ENCODE measurements around the gene TH. TPM values are rescaled to one million over a fixed set of nuclear protein-coding genes. Genes with fewer than 3 reads are reported as not detected.

The TH gene
- total and polyA plus RNA-seq, 9 of the 15 experiments (the other 6 are each of a cell fraction or from before 2014, with no cell fraction given): not detected

DNA sequence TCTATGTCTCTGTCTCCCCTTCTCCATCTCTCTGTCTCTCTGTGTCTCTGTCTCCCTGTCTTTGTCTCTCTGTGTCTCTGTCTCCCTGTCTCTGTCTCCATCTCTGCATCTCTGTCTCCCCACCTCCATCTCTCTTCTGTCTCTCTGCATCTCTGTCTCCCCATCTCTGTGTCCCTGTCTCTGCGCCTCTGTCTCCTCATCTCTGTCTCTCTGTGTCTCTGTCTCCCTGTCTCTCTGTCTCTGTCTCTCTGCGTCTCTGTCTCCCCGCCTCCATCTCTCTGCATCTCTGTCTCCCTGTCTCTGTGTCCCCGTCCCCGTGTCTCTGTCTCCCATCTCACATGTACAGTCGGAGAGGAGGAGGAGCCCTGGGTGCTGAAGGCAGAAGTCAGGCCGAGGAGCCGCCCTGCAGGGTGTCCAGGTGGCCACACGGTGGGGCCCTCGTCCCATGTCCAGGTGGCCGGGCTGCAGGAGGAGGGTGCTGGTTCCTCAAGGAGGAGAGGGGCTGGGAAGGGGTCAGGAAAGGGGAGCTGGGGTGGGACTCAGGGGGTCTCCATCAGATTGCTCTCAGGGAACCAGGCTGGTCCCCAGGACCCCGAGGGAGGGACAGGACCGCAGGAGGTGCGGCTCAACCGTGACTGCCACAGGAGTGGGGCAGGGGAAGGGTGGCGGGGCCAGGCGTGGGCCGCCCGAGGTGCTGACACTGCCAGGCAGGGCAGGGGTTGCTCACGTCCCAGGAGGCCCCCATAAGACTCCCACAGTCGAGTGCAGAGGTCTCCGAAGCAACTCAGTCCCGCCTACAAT lies 25.6 kb upstream of the TH start (continued):
- TF ChIP-seq CHCHD3 (CRISPR knock-in tag; IDR thresholded peaks at IDR 0.05) (no peak), CAMTA2 (CRISPR knock-in tag; conservative IDR thresholded peaks at IDR 0.05) (no peak), NCOR1 (IDR thresholded peaks at IDR 0.05) (no peak), RUNX1 (IDR thresholded peaks at IDR 0.05; ENCODE audit: low read depth) (no peak)
- TF ChIP-seq, protein P1, sequence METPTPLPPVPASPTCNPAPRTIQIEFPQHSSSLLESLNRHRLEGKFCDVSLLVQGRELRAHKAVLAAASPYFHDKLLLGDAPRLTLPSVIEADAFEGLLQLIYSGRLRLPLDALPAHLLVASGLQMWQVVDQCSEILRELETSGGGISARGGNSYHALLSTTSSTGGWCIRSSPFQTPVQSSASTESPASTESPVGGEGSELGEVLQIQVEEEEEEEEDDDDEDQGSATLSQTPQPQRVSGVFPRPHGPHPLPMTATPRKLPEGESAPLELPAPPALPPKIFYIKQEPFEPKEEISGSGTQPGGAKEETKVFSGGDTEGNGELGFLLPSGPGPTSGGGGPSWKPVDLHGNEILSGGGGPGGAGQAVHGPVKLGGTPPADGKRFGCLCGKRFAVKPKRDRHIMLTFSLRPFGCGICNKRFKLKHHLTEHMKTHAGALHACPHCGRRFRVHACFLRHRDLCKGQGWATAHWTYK (CRISPR knock-in tag; IDR thresholded peaks at IDR 0.05): no peak
- TF ChIP-seq, protein P2, sequence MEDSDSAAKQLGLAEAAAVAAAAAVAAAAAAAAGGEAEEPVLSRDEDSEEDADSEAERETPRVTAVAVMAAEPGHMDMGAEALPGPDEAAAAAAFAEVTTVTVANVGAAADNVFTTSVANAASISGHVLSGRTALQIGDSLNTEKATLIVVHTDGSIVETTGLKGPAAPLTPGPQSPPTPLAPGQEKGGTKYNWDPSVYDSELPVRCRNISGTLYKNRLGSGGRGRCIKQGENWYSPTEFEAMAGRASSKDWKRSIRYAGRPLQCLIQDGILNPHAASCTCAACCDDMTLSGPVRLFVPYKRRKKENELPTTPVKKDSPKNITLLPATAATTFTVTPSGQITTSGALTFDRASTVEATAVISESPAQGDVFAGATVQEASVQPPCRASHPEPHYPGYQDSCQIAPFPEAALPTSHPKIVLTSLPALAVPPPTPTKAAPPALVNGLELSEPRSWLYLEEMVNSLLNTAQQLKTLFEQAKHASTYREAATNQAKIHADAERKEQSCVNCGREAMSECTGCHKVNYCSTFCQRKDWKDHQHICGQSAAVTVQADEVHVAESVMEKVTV (CRISPR knock-in tag; IDR thresholded peaks at IDR 0.05): peak; percentile 79
- TF ChIP-seq, protein P3, sequence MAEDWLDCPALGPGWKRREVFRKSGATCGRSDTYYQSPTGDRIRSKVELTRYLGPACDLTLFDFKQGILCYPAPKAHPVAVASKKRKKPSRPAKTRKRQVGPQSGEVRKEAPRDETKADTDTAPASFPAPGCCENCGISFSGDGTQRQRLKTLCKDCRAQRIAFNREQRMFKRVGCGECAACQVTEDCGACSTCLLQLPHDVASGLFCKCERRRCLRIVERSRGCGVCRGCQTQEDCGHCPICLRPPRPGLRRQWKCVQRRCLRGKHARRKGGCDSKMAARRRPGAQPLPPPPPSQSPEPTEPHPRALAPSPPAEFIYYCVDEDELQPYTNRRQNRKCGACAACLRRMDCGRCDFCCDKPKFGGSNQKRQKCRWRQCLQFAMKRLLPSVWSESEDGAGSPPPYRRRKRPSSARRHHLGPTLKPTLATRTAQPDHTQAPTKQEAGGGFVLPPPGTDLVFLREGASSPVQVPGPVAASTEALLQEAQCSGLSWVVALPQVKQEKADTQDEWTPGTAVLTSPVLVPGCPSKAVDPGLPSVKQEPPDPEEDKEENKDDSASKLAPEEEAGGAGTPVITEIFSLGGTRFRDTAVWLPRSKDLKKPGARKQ (CRISPR knock-in tag; IDR thresholded peaks at IDR 0.05): no peak
- TF ChIP-seq, protein P4, sequence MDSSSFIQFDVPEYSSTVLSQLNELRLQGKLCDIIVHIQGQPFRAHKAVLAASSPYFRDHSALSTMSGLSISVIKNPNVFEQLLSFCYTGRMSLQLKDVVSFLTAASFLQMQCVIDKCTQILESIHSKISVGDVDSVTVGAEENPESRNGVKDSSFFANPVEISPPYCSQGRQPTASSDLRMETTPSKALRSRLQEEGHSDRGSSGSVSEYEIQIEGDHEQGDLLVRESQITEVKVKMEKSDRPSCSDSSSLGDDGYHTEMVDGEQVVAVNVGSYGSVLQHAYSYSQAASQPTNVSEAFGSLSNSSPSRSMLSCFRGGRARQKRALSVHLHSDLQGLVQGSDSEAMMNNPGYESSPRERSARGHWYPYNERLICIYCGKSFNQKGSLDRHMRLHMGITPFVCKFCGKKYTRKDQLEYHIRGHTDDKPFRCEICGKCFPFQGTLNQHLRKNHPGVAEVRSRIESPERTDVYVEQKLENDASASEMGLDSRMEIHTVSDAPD (CRISPR knock-in tag; IDR thresholded peaks at IDR 0.05): no peak
- TF ChIP-seq, protein P5, sequence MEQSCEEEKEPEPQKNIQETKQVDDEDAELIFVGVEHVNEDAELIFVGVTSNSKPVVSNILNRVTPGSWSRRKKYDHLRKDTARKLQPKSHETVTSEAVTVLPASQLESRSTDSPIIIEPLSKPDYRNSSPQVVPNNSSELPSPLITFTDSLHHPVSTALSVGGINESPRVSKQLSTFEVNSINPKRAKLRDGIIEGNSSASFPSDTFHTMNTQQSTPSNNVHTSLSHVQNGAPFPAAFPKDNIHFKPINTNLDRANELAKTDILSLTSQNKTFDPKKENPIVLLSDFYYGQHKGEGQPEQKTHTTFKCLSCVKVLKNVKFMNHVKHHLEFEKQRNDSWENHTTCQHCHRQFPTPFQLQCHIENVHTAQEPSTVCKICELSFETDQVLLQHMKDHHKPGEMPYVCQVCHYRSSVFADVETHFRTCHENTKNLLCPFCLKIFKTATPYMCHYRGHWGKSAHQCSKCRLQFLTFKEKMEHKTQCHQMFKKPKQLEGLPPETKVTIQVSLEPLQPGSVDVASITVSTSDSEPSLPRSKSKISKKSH (CRISPR knock-in tag; IDR thresholded peaks at IDR 0.05): no peak
- TF ChIP-seq, protein P6, sequence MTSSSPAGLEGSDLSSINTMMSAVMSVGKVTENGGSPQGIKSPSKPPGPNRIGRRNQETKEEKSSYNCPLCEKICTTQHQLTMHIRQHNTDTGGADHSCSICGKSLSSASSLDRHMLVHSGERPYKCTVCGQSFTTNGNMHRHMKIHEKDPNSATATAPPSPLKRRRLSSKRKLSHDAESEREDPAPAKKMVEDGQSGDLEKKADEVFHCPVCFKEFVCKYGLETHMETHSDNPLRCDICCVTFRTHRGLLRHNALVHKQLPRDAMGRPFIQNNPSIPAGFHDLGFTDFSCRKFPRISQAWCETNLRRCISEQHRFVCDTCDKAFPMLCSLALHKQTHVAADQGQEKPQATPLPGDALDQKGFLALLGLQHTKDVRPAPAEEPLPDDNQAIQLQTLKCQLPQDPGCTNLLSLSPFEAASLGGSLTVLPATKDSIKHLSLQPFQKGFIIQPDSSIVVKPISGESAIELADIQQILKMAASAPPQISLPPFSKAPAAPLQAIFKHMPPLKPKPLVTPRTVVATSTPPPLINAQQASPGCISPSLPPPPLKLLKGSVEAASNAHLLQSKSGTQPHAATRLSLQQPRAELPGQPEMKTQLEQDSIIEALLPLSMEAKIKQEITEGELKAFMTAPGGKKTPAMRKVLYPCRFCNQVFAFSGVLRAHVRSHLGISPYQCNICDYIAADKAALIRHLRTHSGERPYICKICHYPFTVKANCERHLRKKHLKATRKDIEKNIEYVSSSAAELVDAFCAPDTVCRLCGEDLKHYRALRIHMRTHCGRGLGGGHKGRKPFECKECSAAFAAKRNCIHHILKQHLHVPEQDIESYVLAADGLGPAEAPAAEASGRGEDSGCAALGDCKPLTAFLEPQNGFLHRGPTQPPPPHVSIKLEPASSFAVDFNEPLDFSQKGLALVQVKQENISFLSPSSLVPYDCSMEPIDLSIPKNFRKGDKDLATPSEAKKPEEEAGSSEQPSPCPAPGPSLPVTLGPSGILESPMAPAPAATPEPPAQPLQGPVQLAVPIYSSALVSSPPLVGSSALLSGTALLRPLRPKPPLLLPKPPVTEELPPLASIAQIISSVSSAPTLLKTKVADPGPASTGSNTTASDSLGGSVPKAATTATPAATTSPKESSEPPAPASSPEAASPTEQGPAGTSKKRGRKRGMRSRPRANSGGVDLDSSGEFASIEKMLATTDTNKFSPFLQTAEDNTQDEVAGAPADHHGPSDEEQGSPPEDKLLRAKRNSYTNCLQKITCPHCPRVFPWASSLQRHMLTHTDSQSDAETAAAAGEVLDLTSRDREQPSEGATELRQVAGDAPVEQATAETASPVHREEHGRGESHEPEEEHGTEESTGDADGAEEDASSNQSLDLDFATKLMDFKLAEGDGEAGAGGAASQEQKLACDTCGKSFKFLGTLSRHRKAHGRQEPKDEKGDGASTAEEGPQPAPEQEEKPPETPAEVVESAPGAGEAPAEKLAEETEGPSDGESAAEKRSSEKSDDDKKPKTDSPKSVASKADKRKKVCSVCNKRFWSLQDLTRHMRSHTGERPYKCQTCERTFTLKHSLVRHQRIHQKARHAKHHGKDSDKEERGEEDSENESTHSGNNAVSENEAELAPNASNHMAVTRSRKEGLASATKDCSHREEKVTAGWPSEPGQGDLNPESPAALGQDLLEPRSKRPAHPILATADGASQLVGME (CRISPR knock-in tag; IDR thresholded peaks at IDR 0.05): no peak
- TF ChIP-seq, protein P7, sequence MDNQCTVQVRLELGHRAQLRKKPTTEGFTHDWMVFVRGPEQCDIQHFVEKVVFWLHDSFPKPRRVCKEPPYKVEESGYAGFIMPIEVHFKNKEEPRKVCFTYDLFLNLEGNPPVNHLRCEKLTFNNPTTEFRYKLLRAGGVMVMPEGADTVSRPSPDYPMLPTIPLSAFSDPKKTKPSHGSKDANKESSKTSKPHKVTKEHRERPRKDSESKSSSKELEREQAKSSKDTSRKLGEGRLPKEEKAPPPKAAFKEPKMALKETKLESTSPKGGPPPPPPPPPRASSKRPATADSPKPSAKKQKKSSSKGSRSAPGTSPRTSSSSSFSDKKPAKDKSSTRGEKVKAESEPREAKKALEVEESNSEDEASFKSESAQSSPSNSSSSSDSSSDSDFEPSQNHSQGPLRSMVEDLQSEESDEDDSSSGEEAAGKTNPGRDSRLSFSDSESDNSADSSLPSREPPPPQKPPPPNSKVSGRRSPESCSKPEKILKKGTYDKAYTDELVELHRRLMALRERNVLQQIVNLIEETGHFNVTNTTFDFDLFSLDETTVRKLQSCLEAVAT (IDR thresholded peaks at IDR 0.05): peak in 1 of 2 experiments; percentile 66; a peak in 1 of 4 replicates

Measured in K562 (cell line).